BE2C (cell line): ENCODE data around the gene PTTG2.

Experiments used
- DNase-seq: peaks from one replicate; pipeline ENCODE4 v3.0.0-alpha.2; 2020
- H3K27me3 ChIP-seq: fragments of 250-450 bp; sonication (Bioruptor Pico); 2 replicates; pipeline ENCODE4 v1.5.1; 2020; ENCODE audit warnings: mild to moderate bottlenecking
- H3K36me3 ChIP-seq: fragments of 250-450 bp; sonication (Bioruptor Pico); 2 replicates; pipeline ENCODE4 v1.5.1; 2020; ENCODE audit warnings: mild to moderate bottlenecking
- H3K4me1 ChIP-seq: fragments of 250-450 bp; sonication (Bioruptor Pico); 2 replicates; pipeline ENCODE4 v1.5.1; 2020
- H3K4me3 ChIP-seq: 2 replicates; pipeline ENCODE4 v1.5.1; 2011; ENCODE audit warnings: low read depth, low read length
- H3K9me3 ChIP-seq: fragments of 250-450 bp; sonication (Bioruptor Pico); 2 replicates; pipeline ENCODE4 v1.5.1; 2020
- CTCF ChIP-seq: IDR thresholded peaks from 2 replicates; pipeline ENCODE4 v1.5.1; 2012; ENCODE audit warnings: mild to moderate bottlenecking, low read depth, low read length

Gene PTTG2

GRCh38 chr4:37985730-37986275, 25.6 kb downstream of the PTTG2 start:
- no peaks in the 10 kb centered on the region for H3K4me1 ChIP-seq
- H3K4me3 ChIP-seq = no peak overlapping the region
- H3K9me3 ChIP-seq = no peaks in the 10 kb centered on the region
- no peaks in the 10 kb centered on the region for H3K27me3 ChIP-seq
- no peak for TF ChIP-seq CTCF
- H3K36me3 ChIP-seq = no peaks in the 10 kb centered on the region
- no peak for DNase-seq

- H3K9me3 ChIP-seq = no peaks in the 10 kb centered on the region
- H3K4me1 ChIP-seq = no peaks in the 10 kb centered on the region
- TF ChIP-seq CTCF = no peak
- no peak overlapping the region for H3K4me3 ChIP-seq
- DNase-seq = no peak
- no peaks in the 10 kb centered on the region for H3K27me3 ChIP-seq
- no peaks in the 10 kb centered on the region for H3K36me3 ChIP-seq
Observed at GRCh38 chr4:37988670-37989069, 28.5 kb downstream of the PTTG2 start.

GRCh38 chr4:37989398-37990260, 29.4 kb downstream of the PTTG2 start:
- no peak for DNase-seq
- no peaks in the 10 kb centered on the region for H3K4me1 ChIP-seq
- H3K9me3 ChIP-seq = no peaks in the 10 kb centered on the region

GRCh38 chr4:37990731-37991245, 30.6 kb downstream of the PTTG2 start:
- Histone ChIP-seq H3K4me3 (no peak overlapping the region), H3K36me3 (no peaks in the 10 kb centered on the region), H3K9me3 (no peaks in the 10 kb centered on the region), H3K27me3 (no peaks in the 10 kb centered on the region), H3K4me1 (no peaks in the 10 kb centered on the region)
- DNase-seq = no peak
- TF ChIP-seq CTCF = no peak

More at GRCh38 chr4:37989398-37990260, 29.4 kb downstream of the PTTG2 start:
- H3K4me3 ChIP-seq = no peak overlapping the region
- no peaks in the 10 kb centered on the region for H3K27me3 ChIP-seq
- no peaks in the 10 kb centered on the region for H3K36me3 ChIP-seq
- TF ChIP-seq CTCF = no peak

- Histone ChIP-seq H3K27me3 (no peaks in the 10 kb centered on the region), H3K9me3 (no peaks in the 10 kb centered on the region), H3K4me3 (no peak overlapping the region), H3K36me3 (no peaks in the 10 kb centered on the region), H3K4me1 (no peaks in the 10 kb centered on the region)
- no peak for DNase-seq
- TF ChIP-seq CTCF = no peak
Observed at GRCh38 chr4:37991623-37992410, 31.6 kb downstream of the PTTG2 start.
